NCI-H1105 (cell line): ENCODE results near the gene NBAS.
"Not testable (repeated sequence)": the region's sequence is repeated elsewhere in the genome, so short reads cannot be mapped to it uniquely, and the experiment has no call there.

Experiments used
- DNase-seq: peaks from one replicate; lab custom pipeline; 2025; lab: John Stamatoyannopoulos, UW

Gene NBAS

DNA sequence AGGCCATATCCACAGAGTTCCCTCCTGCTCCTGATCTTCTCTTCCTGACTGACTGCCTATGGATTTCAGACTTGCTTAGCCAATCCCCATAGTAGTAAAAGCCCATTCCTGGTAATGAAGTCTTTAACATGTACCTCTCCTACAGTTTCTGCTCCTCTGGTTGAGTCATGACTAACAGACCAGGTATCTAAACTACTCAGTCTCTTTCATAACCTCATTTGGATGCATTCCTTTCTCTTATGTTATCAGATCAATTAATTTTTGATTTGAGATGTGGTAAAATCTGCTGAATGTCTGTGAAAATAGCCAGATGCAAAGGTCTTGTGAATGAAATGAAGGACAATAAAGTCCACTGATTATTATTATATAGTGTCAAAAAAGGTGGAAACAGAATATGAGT, 198.0 kb downstream of the NBAS start:
- no peak for DNase-seq

GRCh38 chr2:15359716-15360531, 201.2 kb downstream of the NBAS start:
- DNase-seq: no peak

- no peak for DNase-seq
Observed at GRCh38 chr2:15357922-15358321, 203.2 kb downstream of the NBAS start.

- no peak for DNase-seq
Observed at GRCh38 chr2:15357186-15357585, 203.9 kb downstream of the NBAS start.

- DNase-seq: no peak
Observed at GRCh38 chr2:15355386-15355785, 205.7 kb downstream of the NBAS start.

GRCh38 chr2:15354596-15355366, 206.4 kb downstream of the NBAS start:
- no peak for DNase-seq

DNA sequence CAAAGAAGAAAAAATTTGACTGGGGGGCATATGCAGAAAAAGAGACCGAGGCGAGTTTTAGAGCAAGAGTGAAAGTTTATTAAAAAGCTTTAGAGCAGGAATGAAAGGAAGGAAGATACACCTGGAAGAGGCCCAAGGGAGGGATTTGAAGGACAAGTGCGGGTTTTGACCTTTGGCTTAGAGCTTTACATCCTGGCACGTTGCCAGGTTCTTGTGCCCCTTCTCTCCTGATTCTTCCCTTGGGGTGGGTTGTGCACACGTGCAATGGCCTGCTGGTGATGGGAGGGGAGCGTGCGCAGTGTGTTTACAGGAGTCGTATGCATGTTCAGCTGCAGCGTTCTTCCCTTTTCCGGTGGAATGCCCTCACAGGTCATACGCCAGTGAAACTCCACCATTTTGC, 208.8 kb downstream of the NBAS start:
- DNase-seq: no peak

GRCh38 chr2:15348636-15349035, 212.5 kb downstream of the NBAS start:
- DNase-seq: no peak

DNA sequence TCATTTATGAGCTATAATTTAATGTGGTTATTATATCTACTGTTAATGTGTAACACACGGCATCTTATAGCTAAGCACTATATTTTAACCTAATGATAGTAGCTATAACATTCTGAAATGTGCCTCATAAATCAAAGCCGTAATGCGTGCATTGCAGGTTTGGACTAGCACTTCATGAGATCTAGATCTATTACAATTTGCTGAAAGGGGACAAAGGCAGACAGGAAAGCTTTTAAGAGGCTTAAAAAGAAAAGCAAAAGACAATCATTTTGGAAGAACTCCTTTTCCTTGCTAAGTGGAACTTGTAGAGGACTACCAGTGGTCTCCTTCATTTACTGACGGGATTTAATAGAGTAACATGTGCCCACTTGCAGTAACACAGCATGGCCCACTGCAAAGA, 213.1 kb downstream of the NBAS start:
- no peak for DNase-seq

DNA sequence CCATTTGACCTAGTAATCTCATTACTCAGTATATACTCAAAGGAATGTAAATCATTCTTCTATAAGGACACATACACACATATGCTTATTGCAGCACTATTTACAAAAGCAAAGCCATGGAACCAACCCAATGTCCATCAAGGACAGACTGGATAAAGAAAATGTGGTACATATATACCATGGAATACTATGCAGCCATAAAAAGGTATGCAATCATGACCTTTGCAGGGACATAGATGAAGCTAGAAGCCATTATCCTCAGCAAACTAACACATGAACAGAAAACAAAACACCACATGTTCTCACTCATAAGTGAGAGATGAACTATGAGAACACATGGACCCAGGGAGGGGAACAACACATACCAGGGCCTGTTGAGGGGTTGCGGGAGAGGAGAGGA, 214.5 kb downstream of the NBAS start:
- DNase-seq: no peak

DNA sequence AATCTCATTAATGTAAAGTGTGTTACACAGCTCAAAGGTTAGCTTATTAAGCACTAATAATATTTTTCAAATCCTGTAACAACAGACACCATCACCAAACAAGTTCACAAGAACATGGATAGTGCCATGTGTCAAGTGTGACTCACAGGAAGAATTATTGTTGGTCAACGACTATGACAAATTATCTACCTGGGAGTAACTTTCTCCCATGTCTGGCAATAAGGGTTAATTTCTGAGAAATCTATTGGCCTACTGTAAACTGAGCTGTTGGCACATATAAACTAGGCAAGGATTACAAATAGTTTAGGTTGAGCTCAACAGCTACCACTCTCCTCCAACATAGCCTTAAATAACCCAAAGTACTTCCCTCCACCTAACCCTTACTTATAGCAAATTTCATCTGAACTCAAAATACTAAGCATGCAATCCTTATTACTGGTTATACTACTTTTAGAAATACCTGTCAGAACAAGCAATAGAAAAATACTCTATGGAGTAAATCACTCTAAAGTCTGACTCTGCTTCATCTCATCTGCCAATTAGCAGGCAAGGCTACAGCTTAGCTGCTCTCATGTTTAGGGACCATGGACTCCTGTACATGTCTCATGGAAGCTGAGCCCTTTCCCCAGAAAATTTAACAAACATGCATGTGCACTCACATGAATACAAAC, 223.0 kb downstream of the NBAS start:
- DNase-seq: no peak

DNA sequence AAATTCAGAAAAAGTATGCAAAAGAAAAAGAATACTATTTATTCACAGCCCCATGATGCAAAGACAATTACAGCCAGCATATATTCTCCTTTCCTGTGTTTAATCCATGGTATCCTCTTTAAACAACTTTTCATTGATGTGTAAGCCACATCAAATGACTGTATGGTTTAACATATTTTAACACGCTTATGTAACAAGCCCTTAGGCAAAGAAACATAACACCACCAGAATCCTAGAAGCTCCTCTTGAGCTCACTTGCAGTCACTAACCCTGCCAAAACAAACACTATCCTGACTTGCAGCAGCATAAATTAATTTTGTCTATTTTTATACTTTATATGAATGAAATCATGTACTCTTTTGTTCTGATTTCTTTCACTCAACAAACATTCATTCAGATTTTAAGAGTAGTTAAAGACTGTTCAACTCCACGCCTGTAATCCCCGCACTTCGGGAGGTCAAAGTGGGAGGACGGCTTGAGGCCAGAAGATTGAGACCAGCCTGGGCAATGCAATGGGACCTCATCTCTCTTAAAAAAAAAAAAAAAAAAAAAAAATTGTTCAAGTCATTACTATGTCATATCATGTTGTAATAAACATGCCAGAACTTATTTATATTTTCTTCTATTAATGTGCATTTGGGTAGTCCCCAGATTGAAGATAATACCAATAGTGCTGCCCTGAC, 226.3 kb downstream of the NBAS start:
- peak; percentile 48 for DNase-seq

DNA sequence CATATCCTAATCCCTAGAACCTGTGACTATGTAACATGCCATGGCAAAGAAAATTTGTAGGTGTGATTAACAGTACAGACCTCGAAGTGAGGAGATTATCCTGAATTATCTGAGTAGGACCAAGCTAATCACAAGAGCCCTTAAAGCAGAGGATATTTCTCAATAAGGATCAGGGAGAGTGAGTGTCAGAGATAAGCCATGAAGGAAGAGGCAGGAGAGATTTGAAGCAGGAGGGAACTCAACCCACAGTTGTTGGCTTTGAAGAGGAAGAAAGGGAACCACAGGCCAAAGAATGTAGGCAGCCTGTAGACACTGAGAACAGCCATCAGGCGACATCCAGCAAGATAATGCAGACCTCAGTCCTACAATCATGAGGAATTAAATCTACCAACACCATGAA, 229.3 kb downstream of the NBAS start:
- no peak for DNase-seq

DNA sequence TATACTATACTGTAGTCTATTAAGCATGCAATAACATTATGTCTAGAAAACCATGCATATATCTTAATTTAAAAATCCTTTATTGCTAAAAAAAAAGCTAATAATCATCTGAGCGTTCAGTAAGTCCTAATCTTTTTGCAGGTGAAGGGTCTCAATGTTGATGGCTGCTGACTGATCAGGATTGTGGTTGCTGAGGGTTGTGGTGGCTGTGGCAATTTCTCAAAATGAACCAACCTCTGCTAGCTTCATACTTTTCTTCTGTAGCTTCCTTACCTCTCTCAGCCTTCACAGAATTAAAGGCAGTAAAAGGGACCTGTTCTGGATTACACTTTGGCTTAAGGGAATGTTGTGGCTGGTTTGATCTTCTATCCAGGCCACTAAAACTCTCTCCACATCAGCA, 235.8 kb downstream of the NBAS start:
- no peak for DNase-seq

DNA sequence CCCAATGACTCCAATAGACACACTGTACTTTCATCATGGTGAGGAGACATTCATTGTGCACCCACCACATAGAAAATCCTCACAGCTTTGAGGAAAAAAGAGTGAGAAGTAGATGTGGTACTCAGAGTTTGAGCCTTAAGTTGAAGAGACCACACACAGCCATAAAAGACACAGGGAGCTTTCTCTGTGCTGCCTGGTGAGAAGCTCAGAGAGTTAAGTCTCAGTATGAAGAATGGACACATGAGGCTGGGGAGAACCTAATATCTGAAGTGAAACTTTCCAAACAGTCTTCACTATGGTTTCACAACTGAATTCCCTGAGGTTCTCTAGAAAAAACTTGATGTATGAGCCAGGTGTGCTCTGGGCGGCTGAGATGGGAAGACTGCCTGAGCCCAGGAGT, 237.9 kb downstream of the NBAS start:
- DNase-seq: no peak

DNA sequence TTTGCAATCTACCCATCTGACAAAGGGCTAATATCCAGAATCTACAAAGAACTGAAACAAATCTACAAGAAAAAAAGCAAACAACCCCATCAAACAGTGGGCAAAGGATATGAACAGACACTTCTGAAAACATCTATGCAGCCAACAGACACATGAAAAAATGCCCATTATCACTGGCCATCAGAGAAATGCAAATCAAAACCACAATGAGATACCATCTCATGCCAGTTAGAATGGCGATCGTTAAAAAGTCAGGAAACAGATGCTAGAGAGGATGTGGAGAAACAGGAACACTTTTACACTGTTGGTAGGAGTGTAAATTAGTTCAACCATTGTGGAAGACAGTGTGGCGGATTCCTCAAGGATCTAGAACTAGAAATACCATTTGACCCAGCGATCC, 239.7 kb downstream of the NBAS start:
- not testable (repeated sequence) for DNase-seq

DNA sequence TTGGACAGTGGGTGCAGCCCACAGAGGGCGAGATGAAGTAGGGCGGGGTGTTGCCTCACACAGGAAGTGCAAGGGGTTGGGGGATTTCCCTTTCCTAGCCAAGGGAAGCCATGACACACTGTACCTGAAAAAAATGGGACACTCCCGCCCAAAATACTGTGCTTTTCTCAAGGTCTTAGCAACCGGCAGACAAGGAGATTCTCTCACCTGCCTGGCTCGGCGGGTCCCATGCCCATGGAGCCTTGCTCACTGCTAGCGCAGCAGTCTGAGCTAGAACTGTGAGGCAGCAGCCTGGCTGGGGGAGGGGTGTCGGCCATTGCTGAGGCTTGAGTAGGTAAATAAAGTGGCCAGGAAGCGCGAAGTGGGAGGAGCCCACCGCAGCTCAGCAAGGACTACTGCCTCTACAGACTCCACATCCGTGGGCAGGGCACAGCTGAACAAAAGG, 244.7 kb downstream of the NBAS start:
- DNase-seq: no peak

DNA sequence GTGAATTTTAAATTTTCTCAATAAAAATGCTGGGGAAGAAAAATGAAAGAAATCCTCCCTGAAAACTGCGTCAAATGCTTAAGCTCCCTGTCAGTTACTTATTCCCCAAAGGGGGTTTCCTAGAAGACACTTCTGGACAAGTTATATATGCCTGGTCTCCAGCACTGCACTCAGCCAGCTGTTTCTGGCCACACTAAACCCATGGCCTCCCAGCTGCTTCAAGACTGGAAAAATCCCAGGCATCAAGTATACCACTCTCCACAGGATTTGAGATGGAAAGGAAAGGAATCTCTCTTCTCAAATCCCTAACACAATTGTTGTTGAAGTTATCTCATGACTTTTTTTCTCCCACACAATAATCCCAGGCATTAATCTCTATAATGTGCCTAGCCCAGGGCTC, 245.7 kb downstream of the NBAS start:
- no peak for DNase-seq

GRCh38 chr2:15313657-15314056, 247.5 kb downstream of the NBAS start:
- DNase-seq: no peak

GRCh38 chr2:15311926-15312325, 249.2 kb downstream of the NBAS start:
- no peak for DNase-seq

GRCh38 chr2:15311201-15311907, 249.8 kb downstream of the NBAS start:
- DNase-seq: no peak

- DNase-seq: no peak
Observed at GRCh38 chr2:15307526-15307925, 253.6 kb downstream of the NBAS start.
